ENCODE data around the gene TARS3.

Gene TARS3

GRCh38 chr15:101672298-101672697 is 52.0 kb downstream of the TARS3 start:
- TF ChIP-seq ESRRG (CRISPR knock-in tag; IDR thresholded peaks at IDR 0.05) = no peak
- TF ChIP-seq ZC3H10 (CRISPR knock-in tag; IDR thresholded peaks at IDR 0.05) = no peak
- TF ChIP-seq ZNF565 (CRISPR knock-in tag; conservative IDR thresholded peaks at IDR 0.05; ENCODE audit: low read depth) = no peak
- TF ChIP-seq PATZ1 (CRISPR knock-in tag; IDR thresholded peaks at IDR 0.05; ENCODE audit: borderline replicate concordance) = no peak
- TF ChIP-seq TSHZ2 (CRISPR knock-in tag; IDR thresholded peaks at IDR 0.05) = no peak
- TF ChIP-seq ZNF8 (CRISPR knock-in tag; IDR thresholded peaks at IDR 0.05) = no peak
- TF ChIP-seq RARB (CRISPR knock-in tag; IDR thresholded peaks at IDR 0.05) = no peak
- no peak for TF ChIP-seq PPARA (CRISPR knock-in tag; IDR thresholded peaks at IDR 0.05; ENCODE audit: borderline replicate concordance)
- no peak for TF ChIP-seq TOX (CRISPR knock-in tag; IDR thresholded peaks at IDR 0.05; ENCODE audit: borderline replicate concordance)
- no peak for TF ChIP-seq ISL1 (CRISPR knock-in tag; IDR thresholded peaks at IDR 0.05)
- TF ChIP-seq GLIS3 (CRISPR knock-in tag; IDR thresholded peaks at IDR 0.05) = no peak
- TF ChIP-seq ZFP3 (CRISPR knock-in tag; IDR thresholded peaks at IDR 0.05) = no peak
- no peak for TF ChIP-seq BACH2 (CRISPR knock-in tag; IDR thresholded peaks at IDR 0.05; ENCODE audit: borderline replicate concordance)
- ATAC-seq = no peak

- TF ChIP-seq TCF4 (CRISPR knock-in tag; IDR thresholded peaks at IDR 0.05; ENCODE audit: borderline replicate concordance) (no peak), TOX (CRISPR knock-in tag; IDR thresholded peaks at IDR 0.05; ENCODE audit: borderline replicate concordance) (no peak), CSDC2 (CRISPR knock-in tag; IDR thresholded peaks at IDR 0.05) (no peak), BACH2 (CRISPR knock-in tag; IDR thresholded peaks at IDR 0.05; ENCODE audit: borderline replicate concordance) (no peak), PATZ1 (CRISPR knock-in tag; IDR thresholded peaks at IDR 0.05; ENCODE audit: borderline replicate concordance) (no peak), ZC3H10 (CRISPR knock-in tag; IDR thresholded peaks at IDR 0.05) (no peak), TSHZ2 (CRISPR knock-in tag; IDR thresholded peaks at IDR 0.05) (no peak), RARB (CRISPR knock-in tag; IDR thresholded peaks at IDR 0.05) (no peak), ISL1 (CRISPR knock-in tag; IDR thresholded peaks at IDR 0.05) (no peak), PPARA (CRISPR knock-in tag; IDR thresholded peaks at IDR 0.05; ENCODE audit: borderline replicate concordance) (no peak), GLIS3 (CRISPR knock-in tag; IDR thresholded peaks at IDR 0.05) (no peak), ESRRG (CRISPR knock-in tag; IDR thresholded peaks at IDR 0.05) (no peak), ZFP3 (CRISPR knock-in tag; IDR thresholded peaks at IDR 0.05) (no peak), SNAI2 (CRISPR knock-in tag; IDR thresholded peaks at IDR 0.05) (no peak), ZFP30 (CRISPR knock-in tag; IDR thresholded peaks at IDR 0.05) (no peak), CREB5 (CRISPR knock-in tag; IDR thresholded peaks at IDR 0.05; ENCODE audit: low read depth) (no peak), ZNF565 (CRISPR knock-in tag; conservative IDR thresholded peaks at IDR 0.05; ENCODE audit: low read depth) (no peak)
- no peak for ATAC-seq
Observed at GRCh38 chr15:101669744-101670143, 54.5 kb downstream of the TARS3 start.

- ATAC-seq = no peak
- TF ChIP-seq SNAI2 (CRISPR knock-in tag; IDR thresholded peaks at IDR 0.05) (no peak), POU6F1 (CRISPR knock-in tag; IDR thresholded peaks at IDR 0.05; ENCODE audit: borderline replicate concordance, low read depth) (no peak), TCF4 (CRISPR knock-in tag; IDR thresholded peaks at IDR 0.05; ENCODE audit: borderline replicate concordance) (no peak), ZFP30 (CRISPR knock-in tag; IDR thresholded peaks at IDR 0.05) (no peak), CREB5 (CRISPR knock-in tag; IDR thresholded peaks at IDR 0.05; ENCODE audit: low read depth) (no peak), ZNF8 (CRISPR knock-in tag; IDR thresholded peaks at IDR 0.05) (no peak), OSR1 (CRISPR knock-in tag; IDR thresholded peaks at IDR 0.05) (no peak), TOX (CRISPR knock-in tag; IDR thresholded peaks at IDR 0.05; ENCODE audit: borderline replicate concordance) (no peak), ISL1 (CRISPR knock-in tag; IDR thresholded peaks at IDR 0.05) (no peak)
Observed at GRCh38 chr15:101667881-101668280, 56.4 kb downstream of the TARS3 start.
